ENCODE data around the gene NEK9. TPM values are rescaled to one million over a fixed set of nuclear protein-coding genes. Genes with fewer than 3 reads are reported as not detected.

NEK9 gene
- total and polyA plus RNA-seq, 10 of the 15 experiments (the other 5 are each of a cell fraction or from before 2014, with no cell fraction given), result 6.0 to 78.8 (median 44.7) TPM

- Histone ChIP-seq H3K27me3 (replicated peaks in 1 of 2; ENCODE audit: control insufficient read depth in 2 of 2, insufficient read depth in 2 of 2, low read length in 1 of 2) (no peaks in the 10 kb centered on the region), H4K20me1 (ENCODE audit: control insufficient read depth, insufficient read depth) (no peaks in the 10 kb centered on the region), H3K79me2 (ENCODE audit: control insufficient read depth, insufficient read depth, low read length) (peaks cover 18% of the 10 kb centered on the region), H3K4me1 (ENCODE audit: control insufficient read depth, insufficient read depth, low read length) (no peaks in the 10 kb centered on the region), H3K36me3 (ENCODE audit: control insufficient read depth in 2 of 2, insufficient read depth in 2 of 2, low read length in 1 of 2) (no peaks in the 10 kb centered on the region; a peak in 1 of 4 replicates), H2AFZ (ENCODE audit: control insufficient read depth, low read depth, low read length) (no peak overlapping the region), H3K4me2 (ENCODE audit: control insufficient read depth, insufficient read depth) (no peak overlapping the region), H3K4me3 (no peak overlapping the region), H3K9me3 (replicated peaks; ENCODE audit: control insufficient read depth, insufficient read depth, low read length) (no peaks in the 10 kb centered on the region; the same call in 2 of the 3 replicates), H3K9ac (ENCODE audit: control insufficient read depth, insufficient read depth, low read length) (no peak overlapping the region), H3K27ac (ENCODE audit: control insufficient read depth, insufficient read depth) (no peak overlapping the region)
- BruUV-seq (replicated peaks), result no TSS peak
- RAD21 ChIA-PET (ENCODE audit: unreplicated experiment), result no interaction called here
- no peak for FAIRE-seq
- in situ Hi-C loops (cut with MboI) (no loop called here), intact Hi-C loops (cut with micrococcal nuclease; ENCODE audit: unreplicated experiment) (no loop called here)
- ATAC-seq, result no peak
- no peak for DNase-seq (ENCODE audit: low read depth, low spot score)
- POLR2A ChIA-PET, result interaction anchor here (1.6 kb wide), 1 partner anchor 19 kb away, joined by 4 read pairs; no protein-coding TSS in a partner anchor
- 98% methylated on average over 5 of the region's 5 CpGs for WGBS (ENCODE audit: insufficient coverage, insufficient replicate concordance, low lambda C conversion rate, missing lambda C conversion rate)
- CTCF ChIA-PET, result interaction anchor here (1.5 kb wide), 1 partner anchor 10 kb away, joined by 5 read pairs; no protein-coding TSS in a partner anchor
- SMC1A ChIA-PET (ENCODE audit: uncharacterized antibody, unreplicated experiment), result interaction anchor here (0.7 to 1.1 kb wide), 3 partner anchors 8 to 60 kb away, joined by 3 read pairs; no protein-coding TSS in a partner anchor
- TF ChIP-seq KLF5 (IDR thresholded peaks at IDR 0.05; ENCODE audit: partially characterized antibody) (no peak), GATAD2B (conservative IDR thresholded peaks at IDR 0.05; ENCODE audit: low read depth) (no peak), LARP7 (IDR thresholded peaks at IDR 0.05) (no peak), ZSCAN29 (IDR thresholded peaks at IDR 0.05) (no peak), POLR2A (IDR thresholded peaks at IDR 0.05; ENCODE audit: low read depth, low read length) (no peak), NRF1 (conservative IDR thresholded peaks at IDR 0.05; ENCODE audit: low read depth, low read length) (no peak), FOS (IDR thresholded peaks at IDR 0.05; ENCODE audit: borderline replicate concordance, extremely low read depth, insufficient read length) (no peak), RCOR1 (conservative IDR thresholded peaks at IDR 0.05; ENCODE audit: low read depth, low read length) (no peak), RELA (IDR thresholded peaks at IDR 0.05; ENCODE audit: borderline replicate concordance, partially characterized antibody) (no peak), HDGF (IDR thresholded peaks at IDR 0.05) (no peak), SREBF1 (IDR thresholded peaks at IDR 0.05; ENCODE audit: low read length) (no peak)
- TF ChIP-seq, protein P1, sequence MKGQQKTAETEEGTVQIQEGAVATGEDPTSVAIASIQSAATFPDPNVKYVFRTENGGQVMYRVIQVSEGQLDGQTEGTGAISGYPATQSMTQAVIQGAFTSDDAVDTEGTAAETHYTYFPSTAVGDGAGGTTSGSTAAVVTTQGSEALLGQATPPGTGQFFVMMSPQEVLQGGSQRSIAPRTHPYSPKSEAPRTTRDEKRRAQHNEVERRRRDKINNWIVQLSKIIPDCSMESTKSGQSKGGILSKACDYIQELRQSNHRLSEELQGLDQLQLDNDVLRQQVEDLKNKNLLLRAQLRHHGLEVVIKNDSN (IDR thresholded peaks at IDR 0.05; ENCODE audit: borderline replicate concordance, extremely low read length, insufficient read depth, low read depth, low read length), result no peak
- TF ChIP-seq, protein P2, sequence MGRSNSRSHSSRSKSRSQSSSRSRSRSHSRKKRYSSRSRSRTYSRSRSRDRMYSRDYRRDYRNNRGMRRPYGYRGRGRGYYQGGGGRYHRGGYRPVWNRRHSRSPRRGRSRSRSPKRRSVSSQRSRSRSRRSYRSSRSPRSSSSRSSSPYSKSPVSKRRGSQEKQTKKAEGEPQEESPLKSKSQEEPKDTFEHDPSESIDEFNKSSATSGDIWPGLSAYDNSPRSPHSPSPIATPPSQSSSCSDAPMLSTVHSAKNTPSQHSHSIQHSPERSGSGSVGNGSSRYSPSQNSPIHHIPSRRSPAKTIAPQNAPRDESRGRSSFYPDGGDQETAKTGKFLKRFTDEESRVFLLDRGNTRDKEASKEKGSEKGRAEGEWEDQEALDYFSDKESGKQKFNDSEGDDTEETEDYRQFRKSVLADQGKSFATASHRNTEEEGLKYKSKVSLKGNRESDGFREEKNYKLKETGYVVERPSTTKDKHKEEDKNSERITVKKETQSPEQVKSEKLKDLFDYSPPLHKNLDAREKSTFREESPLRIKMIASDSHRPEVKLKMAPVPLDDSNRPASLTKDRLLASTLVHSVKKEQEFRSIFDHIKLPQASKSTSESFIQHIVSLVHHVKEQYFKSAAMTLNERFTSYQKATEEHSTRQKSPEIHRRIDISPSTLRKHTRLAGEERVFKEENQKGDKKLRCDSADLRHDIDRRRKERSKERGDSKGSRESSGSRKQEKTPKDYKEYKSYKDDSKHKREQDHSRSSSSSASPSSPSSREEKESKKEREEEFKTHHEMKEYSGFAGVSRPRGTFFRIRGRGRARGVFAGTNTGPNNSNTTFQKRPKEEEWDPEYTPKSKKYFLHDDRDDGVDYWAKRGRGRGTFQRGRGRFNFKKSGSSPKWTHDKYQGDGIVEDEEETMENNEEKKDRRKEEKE (IDR thresholded peaks at IDR 0.05), result no peak
- TF ChIP-seq, protein P3, sequence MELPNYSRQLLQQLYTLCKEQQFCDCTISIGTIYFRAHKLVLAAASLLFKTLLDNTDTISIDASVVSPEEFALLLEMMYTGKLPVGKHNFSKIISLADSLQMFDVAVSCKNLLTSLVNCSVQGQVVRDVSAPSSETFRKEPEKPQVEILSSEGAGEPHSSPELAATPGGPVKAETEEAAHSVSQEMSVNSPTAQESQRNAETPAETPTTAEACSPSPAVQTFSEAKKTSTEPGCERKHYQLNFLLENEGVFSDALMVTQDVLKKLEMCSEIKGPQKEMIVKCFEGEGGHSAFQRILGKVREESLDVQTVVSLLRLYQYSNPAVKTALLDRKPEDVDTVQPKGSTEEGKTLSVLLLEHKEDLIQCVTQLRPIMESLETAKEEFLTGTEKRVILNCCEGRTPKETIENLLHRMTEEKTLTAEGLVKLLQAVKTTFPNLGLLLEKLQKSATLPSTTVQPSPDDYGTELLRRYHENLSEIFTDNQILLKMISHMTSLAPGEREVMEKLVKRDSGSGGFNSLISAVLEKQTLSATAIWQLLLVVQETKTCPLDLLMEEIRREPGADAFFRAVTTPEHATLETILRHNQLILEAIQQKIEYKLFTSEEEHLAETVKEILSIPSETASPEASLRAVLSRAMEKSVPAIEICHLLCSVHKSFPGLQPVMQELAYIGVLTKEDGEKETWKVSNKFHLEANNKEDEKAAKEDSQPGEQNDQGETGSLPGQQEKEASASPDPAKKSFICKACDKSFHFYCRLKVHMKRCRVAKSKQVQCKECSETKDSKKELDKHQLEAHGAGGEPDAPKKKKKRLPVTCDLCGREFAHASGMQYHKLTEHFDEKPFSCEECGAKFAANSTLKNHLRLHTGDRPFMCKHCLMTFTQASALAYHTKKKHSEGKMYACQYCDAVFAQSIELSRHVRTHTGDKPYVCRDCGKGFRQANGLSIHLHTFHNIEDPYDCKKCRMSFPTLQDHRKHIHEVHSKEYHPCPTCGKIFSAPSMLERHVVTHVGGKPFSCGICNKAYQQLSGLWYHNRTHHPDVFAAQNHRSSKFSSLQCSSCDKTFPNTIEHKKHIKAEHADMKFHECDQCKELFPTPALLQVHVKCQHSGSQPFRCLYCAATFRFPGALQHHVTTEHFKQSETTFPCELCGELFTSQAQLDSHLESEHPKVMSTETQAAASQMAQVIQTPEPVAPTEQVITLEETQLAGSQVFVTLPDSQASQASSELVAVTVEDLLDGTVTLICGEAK (IDR thresholded peaks at IDR 0.05; ENCODE audit: borderline replicate concordance), result no peak
- TF ChIP-seq, protein P4, sequence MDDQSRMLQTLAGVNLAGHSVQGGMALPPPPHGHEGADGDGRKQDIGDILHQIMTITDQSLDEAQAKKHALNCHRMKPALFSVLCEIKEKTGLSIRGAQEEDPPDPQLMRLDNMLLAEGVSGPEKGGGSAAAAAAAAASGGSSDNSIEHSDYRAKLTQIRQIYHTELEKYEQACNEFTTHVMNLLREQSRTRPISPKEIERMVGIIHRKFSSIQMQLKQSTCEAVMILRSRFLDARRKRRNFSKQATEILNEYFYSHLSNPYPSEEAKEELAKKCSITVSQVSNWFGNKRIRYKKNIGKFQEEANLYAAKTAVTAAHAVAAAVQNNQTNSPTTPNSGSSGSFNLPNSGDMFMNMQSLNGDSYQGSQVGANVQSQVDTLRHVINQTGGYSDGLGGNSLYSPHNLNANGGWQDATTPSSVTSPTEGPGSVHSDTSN (IDR thresholded peaks at IDR 0.05; ENCODE audit: insufficient replicate concordance, low read depth, low read length), result no peak
These were observed 80.6 kb downstream of the NEK9 start for GRCh38 chr14:75046275-75046674.
